ENCODE measurements around the gene TMEM163.

TMEM163 gene

DNA sequence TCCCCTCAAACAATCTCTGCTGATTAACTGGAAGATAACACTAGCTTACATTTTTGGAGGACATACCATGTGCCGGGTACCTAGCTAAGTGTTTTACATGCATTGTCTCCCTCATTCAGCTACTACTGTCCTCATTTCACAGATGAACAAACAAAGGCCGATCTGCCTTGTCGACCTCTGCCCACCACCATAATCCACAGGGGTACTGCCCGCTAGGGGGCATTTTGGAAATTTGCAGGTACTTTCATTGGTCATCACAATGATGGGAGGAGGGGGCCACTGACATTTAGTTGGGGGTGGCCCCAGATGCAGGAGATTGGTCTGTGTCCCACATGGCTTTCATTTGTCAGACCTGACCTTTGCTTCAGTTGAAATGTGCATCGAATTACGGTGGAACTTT, 3.9 kb upstream of the TMEM163 start:
- no peak for DNase-seq

DNA sequence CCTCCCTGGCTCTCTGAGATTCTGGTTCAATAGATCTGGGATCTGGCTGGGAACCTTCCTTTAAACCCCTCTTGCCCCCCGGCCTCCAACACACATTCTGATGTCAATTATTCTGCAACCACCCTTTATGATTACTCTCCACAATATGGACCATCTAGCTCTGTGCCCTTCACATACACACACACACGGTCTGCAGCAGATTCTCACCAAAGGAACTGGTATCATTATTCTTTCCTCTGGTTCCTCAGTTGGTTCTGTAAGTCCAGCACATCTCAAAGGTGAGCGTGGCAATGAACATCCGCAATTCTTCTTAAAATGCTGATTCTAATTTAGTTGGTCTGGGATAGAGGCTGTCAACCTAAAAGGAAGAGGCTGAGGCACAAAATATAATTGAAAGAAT, 2.8 kb upstream of the TMEM163 start:
- no peak for DNase-seq

DNA sequence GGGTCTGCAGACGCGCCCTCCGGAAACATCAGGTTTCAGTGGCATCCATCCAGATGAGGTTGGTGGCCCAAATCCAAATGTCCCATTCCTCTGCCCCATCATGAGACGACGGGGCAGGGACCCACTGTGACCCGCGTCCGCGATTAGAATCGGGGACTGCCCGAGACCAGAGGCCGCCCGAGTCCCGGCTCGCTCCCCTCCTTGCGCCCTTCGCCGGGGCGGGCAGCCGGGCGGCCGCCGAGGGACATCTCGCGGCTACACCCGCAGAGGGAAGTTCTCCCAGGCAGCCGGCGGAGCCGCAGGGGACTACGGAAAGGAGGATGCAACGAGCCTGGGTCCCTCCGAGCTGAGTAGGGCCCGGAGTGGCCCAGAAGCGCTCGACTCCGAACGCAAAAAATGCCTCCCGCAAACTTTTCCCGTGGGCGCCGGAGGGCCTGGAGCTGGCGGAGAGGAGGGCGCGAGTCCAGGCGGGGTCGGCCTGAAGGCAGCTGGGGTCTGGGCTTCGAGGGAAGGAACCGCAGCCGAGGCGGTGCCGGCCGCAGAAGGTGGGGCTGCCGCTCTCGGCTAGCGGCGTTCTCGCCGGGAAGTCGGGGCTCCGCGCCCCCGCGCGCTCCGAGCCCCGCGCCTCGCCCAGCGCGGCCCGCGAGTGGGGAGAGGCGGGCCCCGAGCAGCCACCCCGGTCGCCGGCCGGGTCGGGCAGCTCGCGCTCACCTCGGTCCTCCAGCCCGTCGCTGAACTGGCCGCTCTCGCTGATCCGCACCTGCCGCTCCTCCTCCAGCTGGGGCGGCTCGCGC, 580 bp downstream of the TMEM163 start:
- DNase-seq = peak; percentile 20

DNA sequence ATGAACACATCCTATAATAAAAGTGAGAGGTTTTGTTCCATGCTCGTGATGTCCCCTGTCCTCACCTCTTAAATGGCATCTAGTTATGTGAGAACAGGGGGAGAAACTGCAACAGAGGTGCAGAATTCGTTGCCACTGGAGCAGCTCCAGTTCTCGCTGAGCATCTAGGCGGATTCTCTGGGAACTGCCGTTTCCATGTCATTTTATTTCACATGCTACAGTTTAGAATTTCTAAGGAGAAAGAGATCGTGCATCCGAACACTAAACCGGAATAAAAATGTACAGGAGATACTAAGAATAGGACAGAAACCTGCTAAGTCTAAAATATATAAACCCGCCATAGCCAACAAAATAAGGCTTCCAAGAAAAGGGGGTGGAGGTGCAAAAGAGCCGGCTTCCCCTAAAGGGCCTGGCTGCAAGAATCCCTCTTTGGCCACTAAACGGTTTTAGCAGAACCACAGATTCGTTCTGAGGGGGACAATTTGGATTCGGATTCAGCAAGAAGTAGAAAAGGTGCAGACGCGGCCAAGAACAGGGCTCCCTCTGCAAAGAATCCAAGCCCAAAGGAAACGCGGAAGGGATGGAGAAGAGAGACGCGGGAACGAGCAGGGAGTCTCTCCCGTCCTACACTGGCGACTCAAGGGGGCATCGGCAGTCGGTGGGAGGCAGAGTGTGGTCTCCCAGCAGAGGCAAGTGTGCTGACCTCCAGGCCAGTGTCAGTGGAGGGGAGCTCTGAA, 1.3 kb downstream of the TMEM163 start:
- DNase-seq = no peak

DNA sequence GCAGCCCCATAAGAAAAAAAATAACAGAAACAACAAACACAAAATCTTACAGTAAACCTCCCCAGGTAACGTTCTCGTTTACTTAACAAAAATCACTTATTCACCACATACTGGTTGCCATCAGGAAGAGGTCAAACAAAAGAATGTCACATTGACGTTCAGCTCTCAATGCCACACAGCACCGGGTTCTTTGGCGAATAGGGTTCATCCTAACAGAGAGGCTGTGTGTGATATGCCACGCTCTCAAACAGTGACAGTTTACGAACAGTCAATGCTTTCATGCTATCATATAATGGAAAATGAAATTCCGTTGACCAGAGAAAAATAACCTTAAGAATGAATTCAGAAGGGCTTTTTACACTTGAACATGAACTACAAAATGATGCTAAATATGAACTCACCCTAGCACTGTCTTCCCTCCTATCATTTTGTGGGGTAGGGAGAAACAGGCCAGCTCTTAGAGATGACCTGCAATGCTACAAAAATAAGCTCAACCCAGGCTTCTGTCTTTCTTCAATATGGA, 2.0 kb downstream of the TMEM163 start:
- no peak for DNase-seq

DNA sequence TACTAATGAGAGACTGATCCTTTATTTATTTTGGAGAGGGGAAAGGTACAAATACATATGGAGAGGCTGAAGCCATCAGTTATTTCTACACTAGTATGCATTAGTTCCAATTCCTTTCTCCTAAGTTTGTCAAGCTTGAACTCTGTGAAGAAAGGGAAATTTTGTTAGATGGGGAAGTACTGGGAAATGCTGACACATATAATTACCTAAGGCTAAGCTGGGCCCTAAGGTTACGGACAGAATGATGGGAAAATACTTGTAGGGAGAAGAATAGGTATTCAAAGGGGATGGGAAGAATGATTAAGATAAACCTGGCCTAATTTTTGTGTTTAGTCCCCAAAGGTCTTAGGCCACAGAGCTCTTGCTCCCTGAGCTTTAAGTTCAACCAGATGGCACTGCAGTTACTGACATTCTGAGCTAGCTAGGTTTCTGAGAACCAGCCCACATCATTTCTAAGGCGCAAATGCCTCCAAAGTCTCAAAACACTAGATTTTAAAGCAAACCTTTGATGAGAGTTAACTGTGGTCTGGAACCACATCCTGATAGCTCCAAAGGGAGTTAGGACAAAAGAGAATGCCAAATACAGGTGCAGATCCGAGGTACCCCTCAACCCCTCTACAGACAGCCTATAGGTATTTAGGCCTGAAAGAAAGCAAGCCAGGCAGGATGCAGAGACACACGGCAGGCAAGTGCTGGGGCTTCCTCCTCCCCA, 2.7 kb downstream of the TMEM163 start:
- DNase-seq = no peak

DNA sequence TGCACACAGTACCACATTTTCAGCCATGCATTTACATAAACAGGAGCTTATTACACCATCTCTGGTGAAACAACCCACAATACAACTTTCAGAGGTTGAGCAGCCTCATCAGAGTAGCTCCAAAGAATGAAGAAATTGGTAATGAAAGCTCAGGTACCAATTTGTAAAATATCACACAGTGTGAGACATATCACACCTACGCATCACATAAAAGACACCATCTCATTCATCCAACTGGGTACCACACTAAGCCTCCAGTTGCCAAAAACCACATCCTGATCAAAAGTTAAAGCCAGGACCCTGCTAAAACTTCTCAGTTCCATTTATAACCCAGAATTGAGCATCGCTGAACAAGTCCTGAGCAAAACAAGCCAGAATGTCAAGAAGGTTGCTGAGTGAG, 4.6 kb downstream of the TMEM163 start:
- no peak for DNase-seq

DNA sequence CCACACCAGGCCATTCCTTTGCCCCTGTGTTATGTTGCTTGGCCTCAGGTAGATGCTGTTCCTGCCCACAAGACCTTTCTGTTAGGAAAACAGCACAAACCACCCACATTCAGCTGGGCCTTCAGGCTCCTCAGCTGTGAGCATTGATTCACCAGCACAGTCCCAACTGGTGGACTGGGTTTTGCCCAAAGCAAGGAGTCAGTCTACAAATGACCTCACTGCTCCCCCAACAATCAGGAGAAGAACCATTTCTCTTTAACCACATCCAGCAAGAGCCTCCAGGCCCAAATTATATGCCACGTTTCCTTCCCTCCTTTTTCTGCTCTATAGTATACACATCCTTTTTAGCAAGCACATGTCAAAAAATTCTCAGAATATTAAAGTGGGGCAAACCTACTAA, 5.2 kb downstream of the TMEM163 start:
- no peak for DNase-seq

DNA sequence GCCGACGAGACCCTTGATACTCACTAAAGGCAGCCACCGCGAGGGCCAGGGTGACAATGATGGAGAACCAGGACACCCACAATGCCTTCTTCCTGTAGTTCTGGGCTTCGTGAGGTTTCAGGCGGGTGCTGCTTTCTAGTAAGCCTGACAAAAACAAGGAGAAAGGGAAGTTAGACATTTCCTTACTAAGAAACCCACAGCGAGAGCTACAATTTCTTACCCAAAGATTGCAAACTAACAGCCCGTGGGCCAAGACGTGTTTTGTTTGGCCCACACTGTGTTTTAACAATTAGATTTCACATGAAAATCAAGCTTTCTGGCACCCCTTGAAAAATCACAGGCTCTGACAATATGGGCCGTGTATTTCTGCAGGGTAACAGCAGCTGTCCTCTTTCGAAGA, 5.6 kb downstream of the TMEM163 start:
- no peak for DNase-seq

DNA sequence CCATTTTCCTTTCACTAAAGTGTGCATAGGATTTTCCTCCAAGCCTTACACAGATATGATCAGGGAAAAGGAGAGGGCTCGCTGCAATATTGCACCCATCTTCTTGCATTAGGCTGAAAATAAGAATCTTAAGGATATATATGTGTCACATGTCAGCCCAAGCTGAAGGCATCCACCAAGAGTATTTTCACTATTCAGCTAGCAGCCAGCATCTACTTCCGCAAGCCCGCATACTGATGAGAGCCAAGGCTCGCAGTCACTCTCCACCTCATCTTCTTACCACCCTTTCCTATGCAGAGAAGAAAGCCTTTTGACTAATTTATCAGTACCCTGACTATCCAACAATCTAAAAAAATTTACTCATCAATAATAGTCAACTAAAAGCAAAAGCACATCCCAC, 6.1 kb downstream of the TMEM163 start:
- no peak for DNase-seq

DNA sequence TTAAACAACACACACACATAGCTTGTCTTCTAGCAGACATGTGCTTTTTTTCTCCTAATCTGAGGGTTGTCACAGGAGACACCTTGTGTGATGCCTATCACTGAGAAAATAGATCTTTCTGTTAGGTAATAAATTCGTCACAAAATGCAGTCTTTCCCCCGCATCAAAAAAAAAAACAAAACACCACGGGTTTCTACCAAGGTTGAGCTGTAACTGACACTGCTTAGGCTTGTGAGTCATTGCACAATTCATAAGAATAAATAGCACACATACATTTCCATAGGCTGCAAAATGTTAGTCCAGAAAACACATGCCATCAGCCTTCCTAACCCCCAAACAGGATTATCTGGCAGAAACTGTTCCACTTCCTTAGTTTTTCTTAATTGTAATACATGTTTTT, 6.5 kb downstream of the TMEM163 start:
- no peak for DNase-seq

DNA sequence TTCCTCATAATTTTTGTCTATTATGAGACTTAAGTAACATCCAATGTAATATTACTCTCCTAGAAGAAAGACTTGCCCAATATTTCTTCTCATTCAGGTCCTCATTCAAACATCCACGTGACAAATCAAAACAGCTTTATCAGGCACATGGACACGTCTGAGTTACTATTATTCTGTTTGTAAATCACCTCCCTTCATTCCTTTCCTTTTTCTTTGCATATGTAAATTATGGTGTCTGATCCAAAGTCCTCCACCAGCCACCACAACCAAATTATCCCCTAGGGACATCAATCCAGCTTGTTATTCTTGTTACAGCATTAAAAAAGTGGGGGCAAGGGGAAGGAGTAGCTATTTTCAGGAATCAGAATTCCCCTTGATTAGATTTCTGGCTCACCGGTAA, 7.1 kb downstream of the TMEM163 start:
- DNase-seq = no peak

DNA sequence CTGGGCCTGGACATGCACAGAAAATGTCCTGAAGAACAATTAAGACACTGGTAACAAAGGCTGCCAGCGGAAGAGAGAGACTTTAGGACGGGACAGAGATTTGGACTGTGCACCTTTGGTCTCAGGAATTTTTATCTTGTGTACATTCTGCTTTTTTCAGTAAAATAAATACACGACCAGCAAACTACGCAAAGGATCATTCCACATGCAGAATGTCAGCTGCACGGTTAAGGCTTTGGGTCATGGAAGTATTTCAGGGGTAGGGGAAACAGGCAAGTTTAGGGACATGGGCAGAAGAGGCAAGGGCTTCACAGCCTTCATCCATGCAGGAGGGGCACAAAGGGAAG, 11.5 kb downstream of the TMEM163 start:
- DNase-seq = no peak

DNA sequence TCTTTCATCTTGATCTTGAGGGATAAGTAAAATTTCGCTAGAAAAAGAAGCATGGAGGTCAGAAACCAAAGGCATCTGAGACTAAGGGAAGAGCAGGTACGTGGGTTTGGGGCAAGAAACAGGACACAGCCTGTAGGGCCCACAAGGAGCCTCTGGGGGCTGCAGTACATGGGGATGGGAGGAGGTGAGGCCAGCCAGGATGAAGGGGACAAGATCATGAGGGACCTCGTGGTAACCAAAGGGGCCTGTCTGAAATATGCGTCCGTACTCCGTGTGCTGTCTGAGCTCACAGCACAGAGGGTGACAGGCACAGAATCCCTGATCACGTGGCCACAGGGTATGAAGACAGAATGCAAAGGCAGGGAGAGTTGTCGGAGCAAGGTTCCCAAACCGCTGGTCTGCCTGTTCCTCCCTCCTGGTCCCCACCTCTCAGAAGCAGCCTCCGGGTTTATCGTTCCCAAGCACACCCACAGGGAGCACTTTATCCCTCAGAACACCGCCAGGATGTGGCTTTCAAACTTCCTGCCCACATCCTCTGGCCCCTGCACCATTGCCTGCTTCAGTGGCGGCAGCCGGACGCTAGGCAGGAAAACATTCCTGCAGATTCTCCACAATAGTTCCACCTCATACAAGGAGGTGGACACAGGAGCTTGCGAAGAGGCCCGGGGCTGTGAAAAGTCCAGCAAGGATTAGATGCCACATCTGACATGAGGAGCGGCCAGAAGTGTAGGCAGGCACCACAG, 12.0 kb downstream of the TMEM163 start:
- no peak for DNase-seq

DNA sequence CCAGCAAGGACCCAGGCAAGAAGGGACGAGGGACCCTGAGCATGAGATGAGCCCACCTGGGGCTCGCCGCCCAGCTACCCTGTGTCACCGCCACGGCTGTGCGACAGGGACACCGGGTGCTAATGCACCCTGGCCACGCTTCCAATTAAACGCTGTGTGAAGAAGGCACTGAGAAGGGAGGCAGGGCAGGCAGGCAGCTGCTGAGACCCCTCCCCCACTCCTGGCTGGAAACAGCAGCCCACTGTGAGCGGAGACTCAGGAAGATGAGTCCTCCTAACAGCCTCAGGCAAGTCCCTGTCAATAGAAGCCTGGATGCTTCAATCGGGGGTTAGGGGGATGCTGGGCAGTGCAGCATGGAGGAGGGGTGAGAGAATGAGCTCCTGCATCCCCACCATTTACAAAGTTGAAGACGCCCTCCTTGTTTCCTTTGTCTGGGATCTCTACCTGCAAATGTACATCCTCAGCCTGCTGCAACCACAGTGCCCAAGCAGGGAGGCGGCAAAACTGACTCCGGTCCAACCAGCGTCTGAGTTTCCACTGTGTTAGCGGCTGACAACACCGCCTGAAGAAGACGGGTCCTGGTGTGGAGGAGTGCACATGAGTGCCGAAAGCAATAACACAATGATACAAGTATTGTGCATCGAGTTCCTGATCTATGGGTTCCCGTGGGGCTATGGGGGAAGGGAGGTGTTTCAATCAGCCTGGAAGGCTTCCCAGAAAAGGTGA, 12.8 kb downstream of the TMEM163 start:
- DNase-seq = no peak

DNA sequence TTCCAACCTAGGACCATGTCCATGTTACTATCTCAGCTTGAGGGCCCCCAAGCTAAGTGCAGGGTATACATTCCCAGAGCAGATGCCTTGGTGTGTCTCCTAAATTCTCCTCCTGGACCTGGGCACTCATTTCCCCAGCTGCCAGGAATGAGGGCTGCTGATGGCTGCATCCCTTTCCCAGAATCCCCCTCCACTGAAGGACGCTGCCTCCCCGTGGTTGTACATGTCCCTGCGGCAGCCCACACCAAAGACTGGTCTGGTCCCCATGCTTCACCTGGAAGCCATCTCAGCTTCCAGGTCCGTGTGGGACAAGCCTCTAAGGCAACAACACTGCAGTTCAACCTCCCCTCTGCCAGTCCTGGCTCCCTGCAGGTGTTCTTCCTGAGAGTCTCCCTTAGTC, 14.6 kb downstream of the TMEM163 start:
- DNase-seq = no peak

DNA sequence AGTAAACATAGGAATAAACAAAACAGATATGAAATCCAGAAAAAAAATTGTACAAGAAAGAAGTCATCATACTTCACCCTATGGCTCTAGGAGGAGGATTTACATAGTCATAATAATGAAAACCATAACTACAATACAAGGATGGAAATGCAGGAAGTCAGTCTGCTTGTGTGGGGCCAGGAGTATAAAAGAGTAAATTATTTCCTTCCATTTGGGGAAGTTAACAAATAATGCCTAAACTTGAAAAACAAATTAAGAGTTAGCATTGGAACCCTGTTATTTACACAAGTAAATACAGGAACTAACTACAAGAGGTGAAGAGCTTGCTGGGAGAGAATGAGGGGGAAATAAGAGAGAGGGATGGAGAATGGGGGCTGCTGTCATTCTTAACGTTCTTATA, 15.4 kb downstream of the TMEM163 start:
- no peak for DNase-seq

DNA sequence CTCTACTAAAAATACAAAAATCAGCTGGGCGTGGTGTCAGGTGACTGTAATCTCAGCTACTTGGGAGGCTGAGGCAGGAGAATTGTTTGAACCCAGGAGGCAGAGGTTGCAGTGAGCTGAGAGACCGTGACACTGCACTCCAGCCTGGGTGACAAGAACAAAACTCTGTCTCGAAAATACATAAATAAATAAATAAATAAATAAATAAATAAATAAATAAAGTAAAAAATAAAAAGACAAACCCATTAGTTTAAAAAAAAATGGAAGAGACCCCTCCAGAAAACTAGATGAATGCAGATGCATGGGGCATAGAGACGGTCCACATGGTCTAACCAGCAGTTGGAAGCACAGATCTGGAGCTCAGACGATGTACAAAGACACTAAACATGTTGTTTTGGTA, 18.1 kb downstream of the TMEM163 start:
- DNase-seq = no peak

DNA sequence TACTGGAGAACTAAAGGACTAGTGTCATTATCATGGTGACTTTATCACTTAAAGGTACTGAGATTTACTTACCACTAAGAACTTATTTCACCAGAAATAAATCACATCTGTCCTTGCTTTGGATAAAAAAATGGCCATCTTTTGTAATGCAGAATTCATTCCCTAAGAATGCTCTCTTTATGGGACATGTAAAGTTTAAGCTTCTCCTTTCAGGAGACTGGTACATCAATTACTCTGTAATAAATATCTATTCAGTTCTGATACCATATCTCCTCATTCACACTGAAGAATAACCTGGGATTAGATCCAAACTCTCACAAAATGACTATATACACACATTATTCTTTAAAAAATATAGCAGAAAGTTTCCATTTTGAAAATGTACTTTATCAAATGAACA, 24.4 kb downstream of the TMEM163 start:
- DNase-seq = no peak

DNA sequence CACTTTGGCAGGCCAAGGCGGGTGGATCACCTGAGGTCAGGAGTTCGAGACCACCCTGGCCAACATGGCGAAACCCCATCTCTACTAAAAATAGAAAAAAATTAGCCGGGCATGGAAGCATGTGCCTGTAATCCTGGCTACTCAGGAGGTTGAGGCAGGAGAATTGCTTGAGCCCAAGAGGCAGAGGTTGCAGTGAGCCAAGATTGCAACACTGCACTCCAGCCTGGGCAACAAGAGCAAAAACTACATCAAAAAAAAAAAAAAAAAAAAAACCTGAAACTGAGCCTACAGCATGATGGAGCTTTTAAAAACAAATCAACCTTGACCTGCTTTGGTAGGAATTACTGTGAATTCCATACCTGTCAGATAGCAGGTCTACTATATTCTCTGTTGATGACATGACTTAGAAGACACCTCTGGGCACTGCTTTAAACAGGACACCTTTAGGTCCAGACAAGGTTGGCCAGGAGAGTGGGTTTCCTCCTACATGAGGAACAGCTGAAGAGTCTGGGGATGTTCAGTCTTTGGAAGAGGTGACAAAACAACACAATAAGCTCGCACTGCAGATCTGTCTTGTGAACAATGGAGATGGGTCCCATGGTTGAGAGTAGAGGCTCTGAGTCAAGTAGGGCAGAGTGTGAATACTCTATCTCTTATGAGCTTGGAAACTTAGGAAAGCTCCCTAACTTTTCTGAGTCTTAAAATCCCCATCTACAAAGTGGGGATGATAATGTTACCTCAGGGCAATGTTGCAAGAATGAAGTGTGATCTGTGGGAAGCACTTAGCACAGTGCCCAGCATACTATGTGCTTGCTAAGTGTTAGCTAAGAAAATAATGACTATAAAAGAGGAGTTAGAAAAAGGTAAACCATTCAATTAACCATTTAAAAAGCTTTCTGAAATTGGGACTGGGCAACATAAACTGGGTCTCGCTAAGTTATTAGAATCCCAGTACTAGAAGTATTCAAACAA, 25.2 kb downstream of the TMEM163 start:
- no peak for DNase-seq

DNA sequence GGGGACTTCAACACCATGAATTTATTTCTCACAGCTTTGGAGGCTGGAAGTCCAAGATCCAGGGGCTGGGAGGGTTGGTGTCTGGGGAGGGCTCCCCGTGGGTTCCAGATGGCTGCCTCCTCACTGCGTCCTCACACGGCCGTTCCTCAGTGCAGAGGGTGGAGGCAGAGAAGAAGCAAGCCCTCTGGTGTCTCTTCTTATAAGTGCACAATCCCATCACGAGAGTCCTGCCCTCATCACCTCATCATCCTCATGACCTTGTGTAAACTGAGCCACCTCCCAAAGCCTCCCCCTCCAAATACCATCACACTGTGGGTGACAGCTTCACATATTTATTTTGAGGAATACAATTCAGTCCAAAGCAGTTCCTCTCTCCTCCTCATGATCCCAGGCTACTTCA, 26.3 kb downstream of the TMEM163 start:
- DNase-seq = no peak
